NT2/D1 (cell line): Measurements from ENCODE around the gene C2orf42.
A peak's percentile ranks its signal among the peaks of the same experiment; 100 is the strongest.
"Not testable (repeated sequence)": the region's sequence is repeated elsewhere in the genome, so short reads cannot be mapped to it uniquely, and the experiment has no call there.

Experiments
- DNase-seq: peaks from one replicate; pipeline ENCODE4 v3.0.0-alpha.2; 2011; ENCODE audit warnings: low read depth, low spot score
- H3K27me3 ChIP-seq: 2 replicates; pipeline ENCODE4 v1.6.0; 2011; ENCODE audit warnings: mild to moderate bottlenecking; ENCODE audit not compliant: insufficient read length, insufficient read depth
- H3K36me3 ChIP-seq: 2 replicates; pipeline ENCODE4 v1.6.1; 2011; ENCODE audit warnings: mild to moderate bottlenecking, low read length, mixed read lengths; ENCODE audit not compliant: insufficient read depth, insufficient read length
- H3K4me1 ChIP-seq: 2 replicates; pipeline ENCODE4 v1.5.1; 2011; ENCODE audit not compliant: insufficient read depth, insufficient read length
- H3K4me3 ChIP-seq: 2 replicates; pipeline ENCODE4 v1.5.1; 2011; ENCODE audit warnings: low read depth; ENCODE audit not compliant: insufficient read length
- H3K9ac ChIP-seq: 2 replicates; pipeline ENCODE4 v1.6.0; 2011; ENCODE audit warnings: low read depth; ENCODE audit not compliant: insufficient read length
- H3K9me3 ChIP-seq: 2 replicates; pipeline ENCODE4 v1.5.1; 2011; ENCODE audit warnings: mild to moderate bottlenecking, low read length; ENCODE audit not compliant: insufficient read depth
- SUZ12 ChIP-seq: IDR thresholded peaks from 2 replicates; pipeline ENCODE4 v1.6.1; 2011; ENCODE audit not compliant: insufficient read length, insufficient read depth; ENCODE audit errors: extremely low read depth
- YY1 ChIP-seq: IDR thresholded peaks from 2 replicates; pipeline ENCODE4 v1.6.1; 2011; ENCODE audit not compliant: insufficient read length, insufficient read depth
- ZNF274 ChIP-seq: IDR thresholded peaks from 2 replicates; pipeline ENCODE4 v1.6.1; 2011; ENCODE audit warnings: mild to moderate bottlenecking, low read depth, low read length

The C2orf42 gene

GRCh38 chr2:70143314-70144150 is 47.3 kb downstream of the C2orf42 start:
- H3K9ac ChIP-seq, result peak overlapping the region; percentile 68
- DNase-seq, result no peak
- H3K4me3 ChIP-seq, result peak overlapping the region; percentile 16
- H3K4me1 ChIP-seq, result peaks cover 3% of the 10 kb centered on the region
- TF ChIP-seq SUZ12, result no peak
- no peaks in the 10 kb centered on the region for H3K9me3 ChIP-seq
- no peaks in the 10 kb centered on the region for H3K27me3 ChIP-seq
- H3K36me3 ChIP-seq, result no peaks in the 10 kb centered on the region

GRCh38 chr2:70142590-70143313 is 48.1 kb downstream of the C2orf42 start:
- no peaks in the 10 kb centered on the region for H3K36me3 ChIP-seq
- no peaks in the 10 kb centered on the region for H3K9me3 ChIP-seq
- H3K4me1 ChIP-seq, result peaks cover 3% of the 10 kb centered on the region
- peak; percentile 99 for DNase-seq
- peak overlapping the region; percentile 68 for H3K9ac ChIP-seq
- H3K27me3 ChIP-seq, result no peaks in the 10 kb centered on the region
- no peak for TF ChIP-seq ZNF274
- no peak for TF ChIP-seq YY1
- no peak for TF ChIP-seq SUZ12
- peak overlapping the region; percentile 16 for H3K4me3 ChIP-seq

- Histone ChIP-seq H3K36me3 (no peaks in the 10 kb centered on the region), H3K9ac (peak overlapping the region; percentile 89), H3K9me3 (no peaks in the 10 kb centered on the region), H3K27me3 (no peaks in the 10 kb centered on the region), H3K4me3 (peak overlapping the region; percentile 59), H3K4me1 (peaks cover 3% of the 10 kb centered on the region)
- no peak for TF ChIP-seq SUZ12
- TF ChIP-seq YY1, result no peak
- TF ChIP-seq ZNF274, result no peak
- DNase-seq, result no peak
Observed at GRCh38 chr2:70141902-70142589, 48.8 kb downstream of the C2orf42 start.

DNA sequence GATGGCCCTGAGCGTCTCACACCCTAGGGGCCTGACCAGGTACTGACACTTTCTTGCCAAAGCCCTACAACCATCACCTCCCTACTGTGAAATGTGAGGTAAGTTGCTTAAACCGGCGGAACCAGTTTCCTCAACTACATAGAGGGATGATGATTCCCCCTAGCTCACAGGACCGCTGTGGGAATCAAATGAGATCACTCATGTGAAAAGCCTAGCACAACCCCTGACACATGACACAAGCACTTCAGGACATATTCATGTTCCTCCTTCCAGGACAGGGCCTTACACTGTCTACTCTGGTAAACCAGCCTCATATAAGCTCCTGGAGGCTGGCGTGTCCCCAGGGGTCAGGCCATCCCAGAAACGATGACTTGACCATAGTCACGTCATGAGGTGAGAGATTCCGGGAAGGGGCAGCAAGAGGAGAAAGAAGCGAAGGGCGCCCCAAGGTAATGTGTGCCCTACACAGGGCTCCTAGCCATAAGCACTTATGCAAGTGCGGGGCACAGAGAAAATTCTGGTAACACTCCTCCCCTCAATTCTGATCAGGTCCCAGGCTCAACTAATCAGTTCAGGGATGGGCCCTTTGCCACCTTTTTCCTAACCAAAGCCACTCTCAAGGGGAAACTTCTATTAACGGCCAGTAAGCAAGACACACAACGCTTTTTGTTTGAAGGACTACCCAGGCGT is 49.5 kb downstream of the C2orf42 start:
- Histone ChIP-seq H3K4me1 (peaks cover 3% of the 10 kb centered on the region), H3K9me3 (no peaks in the 10 kb centered on the region), H3K9ac (peak overlapping the region; percentile 89), H3K4me3 (peak overlapping the region; percentile 59), H3K27me3 (no peaks in the 10 kb centered on the region), H3K36me3 (no peaks in the 10 kb centered on the region)
- TF ChIP-seq YY1, result no peak
- TF ChIP-seq SUZ12, result no peak
- no peak for TF ChIP-seq ZNF274
- DNase-seq, result no peak

GRCh38 chr2:70140791-70141211 is 50.0 kb downstream of the C2orf42 start:
- H3K9ac ChIP-seq, result no peak overlapping the region
- TF ChIP-seq YY1 (no peak), ZNF274 (no peak), SUZ12 (no peak)
- H3K27me3 ChIP-seq, result no peaks in the 10 kb centered on the region
- no peaks in the 10 kb centered on the region for H3K36me3 ChIP-seq
- peaks cover 3% of the 10 kb centered on the region for H3K4me1 ChIP-seq
- H3K4me3 ChIP-seq, result no peak overlapping the region
- no peak for DNase-seq
- H3K9me3 ChIP-seq, result no peaks in the 10 kb centered on the region

DNA sequence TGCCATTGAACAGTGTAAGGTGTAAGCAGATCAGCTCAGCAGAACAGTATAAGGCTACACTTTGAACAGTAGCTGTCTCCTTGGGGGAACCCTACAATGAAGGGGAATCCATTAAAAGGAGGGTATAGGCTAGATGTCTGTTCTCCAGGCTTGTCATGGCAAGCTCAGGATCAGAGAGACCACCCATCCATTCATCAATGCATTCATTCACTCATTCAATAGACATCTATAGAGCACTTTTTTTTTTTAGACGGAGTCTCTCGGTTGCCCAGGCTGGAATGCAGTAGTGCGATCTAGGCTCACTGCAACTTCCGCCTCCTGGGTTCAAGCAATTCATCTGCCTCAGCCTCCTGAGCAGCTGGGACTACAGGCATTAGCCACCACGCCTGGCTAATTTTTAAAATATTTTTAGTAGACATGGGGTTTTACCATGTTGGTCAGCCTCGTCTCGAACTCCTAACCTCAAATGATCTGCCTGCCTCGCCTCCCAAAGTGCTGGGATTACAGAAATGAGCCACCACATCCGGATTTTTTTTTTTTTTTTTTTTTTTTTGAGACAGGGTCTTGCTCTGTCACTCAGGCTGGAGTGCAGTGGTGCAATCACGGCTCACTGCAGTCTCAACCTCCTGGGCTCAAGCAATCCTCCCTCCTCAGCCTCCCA is 56.4 kb downstream of the C2orf42 start:
- H3K4me1 ChIP-seq, H3K9ac ChIP-seq, DNase-seq, H3K27me3 ChIP-seq, H3K9me3 ChIP-seq, H3K4me3 ChIP-seq, H3K36me3 ChIP-seq: not testable (repeated sequence)
